KMS-11 (cell line): ENCODE measurements around the gene CSF1R.

Experiments used
- H2AFZ ChIP-seq: fragments of 200-600 bp; sonication (generic); 2 replicates; pipeline ENCODE4 v1.6.1; 2016; ENCODE audit warnings: antibody characterized with exemption, mixed run types, low read depth
- H3K27ac ChIP-seq: fragments of 200-600 bp; sonication (generic); 2 replicates; pipeline ENCODE4 v1.6.1; 2016; ENCODE audit warnings: mild to moderate bottlenecking, mixed run types
- H3K27me3 ChIP-seq: fragments of 200-600 bp; sonication (generic); 2 replicates; pipeline ENCODE4 v1.6.1; 2017; ENCODE audit warnings: mild to moderate bottlenecking, low read depth, mixed run types, moderate library complexity; ENCODE audit not compliant: insufficient read depth
- H3K36me3 ChIP-seq: fragments of 200-600 bp; sonication (generic); 2 replicates; pipeline ENCODE4 v1.6.1; 2017; ENCODE audit warnings: mild to moderate bottlenecking, mixed run types; ENCODE audit not compliant: insufficient read depth
- H3K4me1 ChIP-seq: fragments of 200-600 bp; sonication (generic); 2 replicates; pipeline ENCODE4 v1.6.1; 2016; ENCODE audit warnings: mild to moderate bottlenecking, low read depth, mixed run types; ENCODE audit not compliant: poor library complexity, severe bottlenecking
- H3K4me2 ChIP-seq: fragments of 200-600 bp; sonication (generic); 2 replicates; pipeline ENCODE4 v1.7.0; 2016; ENCODE audit warnings: mild to moderate bottlenecking, mixed run types
- H3K4me3 ChIP-seq: fragments of 200-600 bp; sonication (generic); IDR thresholded peaks from 2 replicates; pipeline ENCODE4 v1.6.1; 2017; ENCODE audit warnings: low read depth, low read length, mixed read lengths; ENCODE audit not compliant: insufficient read depth
- H3K79me2 ChIP-seq: fragments of 200-600 bp; sonication (generic); 2 replicates; pipeline ENCODE4 v1.6.1; 2016; ENCODE audit warnings: low read depth, mixed run types; ENCODE audit not compliant: insufficient read depth
- H3K9ac ChIP-seq: fragments of 200-600 bp; sonication (generic); 2 replicates; pipeline ENCODE4 v1.6.1; 2016; ENCODE audit warnings: mild to moderate bottlenecking, mixed run types
- H4K20me1 ChIP-seq: fragments of 200-600 bp; sonication (generic); 2 replicates; pipeline ENCODE4 v1.6.1; 2016; ENCODE audit warnings: mild to moderate bottlenecking, mixed run types; ENCODE audit not compliant: insufficient read depth
- CTCF ChIP-seq: fragments of 200-600 bp; sonication (generic); conservative IDR thresholded peaks from 2 replicates; pipeline ENCODE4 v1.6.1; 2017; ENCODE audit warnings: low read depth, mild to moderate bottlenecking, antibody characterized with exemption, low read length, moderate library complexity, mixed read lengths

CSF1R gene

GRCh38 chr5:150132740-150133139 lies 46.4 kb upstream of the CSF1R start:
- Histone ChIP-seq H4K20me1 (no peaks in the 10 kb centered on the region), H3K4me1 (no peaks in the 10 kb centered on the region), H2AFZ (no peak overlapping the region), H3K36me3 (no peaks in the 10 kb centered on the region), H3K4me3 (no peak overlapping the region), H3K79me2 (no peaks in the 10 kb centered on the region), H3K4me2 (no peak overlapping the region), H3K27ac (no peak overlapping the region), H3K27me3 (no peaks in the 10 kb centered on the region), H3K9ac (no peak overlapping the region)
- TF ChIP-seq CTCF = no peak

GRCh38 chr5:150131978-150132694 lies 45.8 kb upstream of the CSF1R start:
- H3K4me1 ChIP-seq = no peaks in the 10 kb centered on the region
- no peak overlapping the region for H3K9ac ChIP-seq
- H3K27me3 ChIP-seq = no peaks in the 10 kb centered on the region
- H2AFZ ChIP-seq = no peak overlapping the region
- H3K79me2 ChIP-seq = no peaks in the 10 kb centered on the region
- no peak overlapping the region for H3K27ac ChIP-seq
- no peaks in the 10 kb centered on the region for H3K36me3 ChIP-seq
- TF ChIP-seq CTCF = no peak
- no peak overlapping the region for H3K4me3 ChIP-seq
- H4K20me1 ChIP-seq = no peaks in the 10 kb centered on the region
- H3K4me2 ChIP-seq = no peak overlapping the region

GRCh38 chr5:150131461-150131860 lies 45.1 kb upstream of the CSF1R start:
- Histone ChIP-seq H3K79me2 (no peaks in the 10 kb centered on the region), H3K27me3 (no peaks in the 10 kb centered on the region), H4K20me1 (no peaks in the 10 kb centered on the region), H2AFZ (no peak overlapping the region), H3K27ac (no peak overlapping the region), H3K36me3 (no peaks in the 10 kb centered on the region), H3K4me2 (no peak overlapping the region), H3K4me3 (no peak overlapping the region), H3K9ac (no peak overlapping the region), H3K4me1 (no peaks in the 10 kb centered on the region)
- TF ChIP-seq CTCF = no peak

GRCh38 chr5:150130493-150130922 lies 44.2 kb upstream of the CSF1R start:
- Histone ChIP-seq H3K4me1 (no peaks in the 10 kb centered on the region), H2AFZ (no peak overlapping the region), H4K20me1 (no peaks in the 10 kb centered on the region), H3K4me2 (no peak overlapping the region), H3K79me2 (no peaks in the 10 kb centered on the region), H3K27me3 (no peaks in the 10 kb centered on the region), H3K9ac (no peak overlapping the region), H3K27ac (no peak overlapping the region), H3K36me3 (no peaks in the 10 kb centered on the region), H3K4me3 (no peak overlapping the region)
- TF ChIP-seq CTCF = no peak
